NCI-H1105 (cell line): ENCODE data around the gene STIMATE.

Experiments
- DNase-seq: peaks from one replicate; lab custom pipeline; 2025; lab: John Stamatoyannopoulos, UW

Gene STIMATE

DNA sequence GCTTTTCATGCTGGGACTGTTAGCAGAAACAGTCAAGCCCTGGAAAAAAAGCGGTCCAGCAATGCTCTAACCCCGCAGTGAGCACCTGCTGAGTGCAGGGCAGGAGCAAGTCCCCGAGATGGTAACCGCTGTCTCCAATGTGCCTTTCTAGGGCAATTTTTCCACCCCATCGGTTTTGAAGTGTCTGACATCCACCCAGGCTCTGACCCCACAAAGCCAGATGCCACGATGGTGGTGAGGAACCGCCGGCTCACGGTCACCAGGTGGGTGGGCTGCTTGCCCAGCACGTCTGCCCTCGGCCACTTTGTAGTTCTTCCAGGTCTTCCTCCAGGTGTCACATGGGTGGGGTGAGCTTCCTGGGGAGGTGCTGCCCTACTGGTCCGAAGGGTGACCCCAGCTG, 106.0 kb downstream of the STIMATE start:
- no peak for DNase-seq

DNA sequence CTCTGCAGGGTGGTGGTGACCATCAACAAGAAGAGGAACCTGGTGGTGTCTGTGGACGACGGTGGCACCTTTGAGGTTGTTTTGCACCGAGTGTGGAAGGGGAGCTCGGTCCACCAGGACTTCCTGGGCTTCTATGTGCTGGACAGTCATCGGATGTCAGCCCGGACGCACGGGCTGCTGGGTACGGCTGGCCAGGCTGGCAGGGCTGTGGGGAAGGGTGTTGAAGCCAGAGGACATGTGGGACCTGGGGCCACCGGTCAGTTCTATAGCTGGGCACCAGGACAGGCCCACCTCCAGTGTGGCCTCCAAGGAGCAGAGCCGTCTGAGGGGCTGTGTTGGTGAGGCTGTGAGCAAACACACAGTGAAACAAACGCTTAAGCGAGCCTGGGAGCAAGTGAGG, 106.6 kb downstream of the STIMATE start:
- no peak for DNase-seq

GRCh38 chr3:52790337-52790736, 107.0 kb downstream of the STIMATE start:
- no peak for DNase-seq

DNA sequence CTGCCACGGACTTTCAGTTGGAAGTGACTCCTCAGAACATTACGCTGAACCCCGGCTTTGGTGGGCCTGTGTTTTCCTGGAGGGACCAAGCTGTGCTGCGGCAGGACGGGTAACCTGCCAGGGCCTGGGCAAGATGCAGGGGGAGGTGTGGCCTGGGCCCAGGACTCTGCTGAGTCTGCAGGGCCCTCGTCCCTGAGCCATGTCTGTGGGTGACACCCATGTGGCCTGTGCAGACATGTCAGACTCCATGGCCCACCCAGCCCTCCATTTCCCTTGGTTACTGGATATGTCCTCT, 107.7 kb downstream of the STIMATE start:
- DNase-seq: no peak

DNA sequence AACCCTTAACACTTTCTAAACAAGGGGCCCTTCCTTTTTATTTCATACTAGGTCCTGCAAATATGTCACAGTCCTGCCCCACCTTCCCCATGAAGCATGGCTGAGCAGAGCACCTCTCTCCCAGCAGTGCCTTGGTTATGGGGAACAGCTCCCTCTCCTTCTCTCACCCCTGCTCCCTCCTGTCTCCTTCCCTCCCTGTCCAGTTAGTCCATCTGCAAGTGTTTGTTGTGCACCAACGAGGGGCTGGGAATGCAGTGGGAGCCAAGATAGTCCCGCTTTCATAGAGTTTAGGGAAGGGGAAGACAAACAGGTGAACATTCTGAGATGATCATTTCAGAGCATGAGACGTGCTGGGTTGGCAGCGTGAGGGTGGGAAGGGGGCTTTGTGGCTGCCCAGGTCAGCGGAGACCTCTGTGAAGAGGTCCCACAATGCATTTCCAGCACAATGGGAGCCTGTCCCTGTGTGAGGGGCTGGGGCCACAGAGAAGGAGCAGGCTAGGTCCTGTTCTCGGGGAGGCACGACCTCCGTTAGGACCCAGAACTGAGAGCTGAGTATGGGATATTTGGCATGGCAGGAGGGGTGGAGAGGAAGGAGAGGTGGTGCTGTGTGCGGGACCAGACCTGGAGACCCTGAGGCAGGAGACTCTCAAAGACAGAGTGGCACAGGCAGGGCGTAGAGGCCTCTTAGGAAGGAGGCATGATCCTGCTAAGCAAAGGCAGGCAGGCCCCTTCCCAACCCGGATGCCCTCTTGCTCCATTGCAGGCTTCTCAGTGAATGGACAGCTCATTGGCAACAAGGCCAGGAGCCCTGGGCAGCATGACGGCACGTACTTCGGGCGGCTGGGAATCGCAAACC, 108.2 kb downstream of the STIMATE start:
- no peak for DNase-seq

- DNase-seq: no peak
These were observed 109.4 kb downstream of the STIMATE start for GRCh38 chr3:52787672-52788625.

DNA sequence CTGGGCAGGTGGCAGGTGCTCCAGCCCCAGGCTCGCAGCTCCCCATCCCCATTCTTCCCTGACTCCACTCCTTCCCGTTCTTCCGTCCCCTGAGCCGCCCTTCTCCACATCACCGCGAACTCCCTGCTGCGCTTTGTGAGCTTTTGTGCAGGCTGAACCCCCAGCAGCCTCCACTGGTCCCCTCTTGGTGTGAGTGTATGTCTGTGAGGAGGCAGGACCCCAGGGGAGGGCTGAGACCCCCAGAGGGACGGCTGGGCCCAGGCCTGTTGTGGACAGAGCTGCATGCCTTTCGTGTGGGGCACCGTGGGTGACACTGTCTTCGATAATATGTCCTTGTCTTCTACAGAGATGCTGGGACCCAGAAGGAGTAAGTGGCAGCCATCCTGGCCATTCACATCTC, 110.1 kb downstream of the STIMATE start:
- DNase-seq: no peak
